Measurements from ENCODE around the gene MMP3.

MMP3 gene

DNA sequence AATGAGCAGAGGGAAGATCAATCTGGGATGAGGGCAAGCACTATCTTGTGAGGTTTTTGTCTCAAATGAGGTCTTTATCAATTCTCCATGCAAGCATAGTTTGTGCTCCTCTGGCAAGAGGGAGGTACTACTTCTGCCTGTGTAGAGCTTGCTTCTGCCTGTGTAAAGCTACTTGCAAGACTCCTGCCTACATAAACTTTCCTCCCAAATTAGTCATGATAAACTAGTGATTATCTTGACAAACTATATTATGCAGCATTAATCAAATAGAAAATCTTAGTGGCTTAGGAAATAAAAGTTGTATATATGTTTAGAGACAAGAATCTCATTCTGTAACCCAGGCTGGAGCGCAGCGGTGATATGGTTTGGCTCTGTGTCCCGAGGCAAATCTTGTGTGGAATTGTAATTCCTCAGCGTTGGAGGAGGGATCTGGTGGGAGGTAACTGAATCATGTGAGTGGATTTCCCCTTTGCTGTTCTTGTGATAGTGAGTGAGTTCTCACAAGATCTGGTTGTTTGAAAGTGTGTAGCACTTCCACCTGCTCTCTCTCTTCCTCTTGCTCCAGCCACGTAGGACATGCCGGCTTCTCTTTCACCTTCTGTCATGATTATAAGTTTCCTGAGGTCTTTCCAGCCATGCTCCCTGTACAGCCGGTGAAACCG lies 54.9 kb downstream of the MMP3 start:
- no peak for DNase-seq (ENCODE audit: low read depth)

Data from activated T-helper 1 cell treated with Interleukin-2 at 50 U/mL for 16 hours (primary cell).